ENCODE results near the gene ASB5.

DNA sequence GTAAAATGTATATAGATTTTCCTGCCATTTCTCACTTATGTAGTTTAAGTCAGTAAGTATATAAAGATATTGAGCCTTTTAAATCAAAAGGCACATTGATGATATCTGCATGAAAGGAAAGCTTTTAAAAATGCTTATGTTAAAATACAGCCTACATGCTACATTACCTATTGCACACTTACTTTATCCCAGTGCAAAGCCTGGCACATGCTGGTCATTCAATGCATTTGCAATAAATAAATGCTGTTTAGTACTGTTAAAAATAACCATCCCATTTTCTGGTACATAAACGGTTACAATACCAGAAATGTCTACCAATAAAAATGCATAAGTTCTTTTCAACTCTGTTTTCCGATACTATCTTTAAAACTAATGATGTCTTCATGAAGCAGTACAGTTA, 51.5 kb downstream of the ASB5 start:
- TF ChIP-seq, protein P1, sequence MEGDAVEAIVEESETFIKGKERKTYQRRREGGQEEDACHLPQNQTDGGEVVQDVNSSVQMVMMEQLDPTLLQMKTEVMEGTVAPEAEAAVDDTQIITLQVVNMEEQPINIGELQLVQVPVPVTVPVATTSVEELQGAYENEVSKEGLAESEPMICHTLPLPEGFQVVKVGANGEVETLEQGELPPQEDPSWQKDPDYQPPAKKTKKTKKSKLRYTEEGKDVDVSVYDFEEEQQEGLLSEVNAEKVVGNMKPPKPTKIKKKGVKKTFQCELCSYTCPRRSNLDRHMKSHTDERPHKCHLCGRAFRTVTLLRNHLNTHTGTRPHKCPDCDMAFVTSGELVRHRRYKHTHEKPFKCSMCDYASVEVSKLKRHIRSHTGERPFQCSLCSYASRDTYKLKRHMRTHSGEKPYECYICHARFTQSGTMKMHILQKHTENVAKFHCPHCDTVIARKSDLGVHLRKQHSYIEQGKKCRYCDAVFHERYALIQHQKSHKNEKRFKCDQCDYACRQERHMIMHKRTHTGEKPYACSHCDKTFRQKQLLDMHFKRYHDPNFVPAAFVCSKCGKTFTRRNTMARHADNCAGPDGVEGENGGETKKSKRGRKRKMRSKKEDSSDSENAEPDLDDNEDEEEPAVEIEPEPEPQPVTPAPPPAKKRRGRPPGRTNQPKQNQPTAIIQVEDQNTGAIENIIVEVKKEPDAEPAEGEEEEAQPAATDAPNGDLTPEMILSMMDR (IDR thresholded peaks at IDR 0.05; ENCODE audit: insufficient read depth, low read length, poor library complexity, severe bottlenecking), result no peak
- TF ChIP-seq EZH2phosphoT487 (conservative IDR thresholded peaks at IDR 0.05; ENCODE audit: low read length), result no peak
